ENCODE data around the gene MAGI2.
A peak's percentile ranks its signal among the peaks of the same experiment; 100 is the strongest.
"Not testable (repeated sequence)": the region's sequence is repeated elsewhere in the genome, so short reads cannot be mapped to it uniquely, and the experiment has no call there.

Gene MAGI2

GRCh38 chr7:78253850-78254725, 1199.4 kb downstream of the MAGI2 start:
- DNase-seq, result no peak

GRCh38 chr7:78248867-78249266, 1204.6 kb downstream of the MAGI2 start:
- no peak for DNase-seq

- no peak for DNase-seq
Observed at GRCh38 chr7:78247910-78248689, 1205.4 kb downstream of the MAGI2 start.

GRCh38 chr7:78240179-78240578, 1213.3 kb downstream of the MAGI2 start:
- DNase-seq, result not testable (repeated sequence)

- no peak for DNase-seq
Observed at GRCh38 chr7:78234634-78235033, 1218.8 kb downstream of the MAGI2 start.

GRCh38 chr7:78232806-78233205, 1220.7 kb downstream of the MAGI2 start:
- no peak for DNase-seq

GRCh38 chr7:78226059-78226719, 1227.3 kb downstream of the MAGI2 start:
- peak; percentile 3 for DNase-seq

GRCh38 chr7:78225534-78225933, 1227.9 kb downstream of the MAGI2 start:
- no peak for DNase-seq

- DNase-seq, result no peak
Observed at GRCh38 chr7:78224923-78225322, 1228.5 kb downstream of the MAGI2 start.

GRCh38 chr7:78223598-78223997, 1229.9 kb downstream of the MAGI2 start:
- no peak for DNase-seq

GRCh38 chr7:78222001-78222751, 1231.3 kb downstream of the MAGI2 start:
- DNase-seq, result no peak

- no peak for DNase-seq
Observed at GRCh38 chr7:78220754-78221153, 1232.7 kb downstream of the MAGI2 start.

- no peak for DNase-seq
Observed at GRCh38 chr7:78218876-78219275, 1234.6 kb downstream of the MAGI2 start.

- DNase-seq, result no peak
Observed at GRCh38 chr7:78218051-78218450, 1235.4 kb downstream of the MAGI2 start.

- DNase-seq, result no peak
Observed at GRCh38 chr7:78215199-78215598, 1238.3 kb downstream of the MAGI2 start.

- no peak for DNase-seq
Observed at GRCh38 chr7:78213402-78213801, 1240.1 kb downstream of the MAGI2 start.

GRCh38 chr7:78212476-78213060, 1240.9 kb downstream of the MAGI2 start:
- DNase-seq, result no peak

GRCh38 chr7:78207269-78207668, 1246.2 kb downstream of the MAGI2 start:
- no peak for DNase-seq

- no peak for DNase-seq
Observed at GRCh38 chr7:78206769-78207168, 1246.7 kb downstream of the MAGI2 start.

- no peak for DNase-seq
Observed at GRCh38 chr7:78203042-78203720, 1250.3 kb downstream of the MAGI2 start.

- no peak for DNase-seq
Observed at GRCh38 chr7:78198756-78199155, 1254.7 kb downstream of the MAGI2 start.

GRCh38 chr7:78197447-78197846, 1256.0 kb downstream of the MAGI2 start:
- DNase-seq, result no peak

Data from stimulated activated CD4-positive, alpha-beta T cell treated with anti-CD3 and anti-CD28 coated beads, Interleukin-4, amount 100 ng/mL, for 1 hour (primary cell).